HG02759 (cell line): ENCODE measurements around the gene CARD9.

Experiments
- ATAC-seq: cut with Tn5 transposase; IDR thresholded peaks from one replicate; pipeline ENCODE4 v1.9.1; 2021; ENCODE audit warnings: mild to moderate bottlenecking, moderate library complexity; ENCODE audit not compliant: unreplicated experiment

CARD9 gene

GRCh38 chr9:136401173-136401922 lies 27.9 kb upstream of the CARD9 start:
- ATAC-seq: no peak

GRCh38 chr9:136400038-136400834 lies 26.8 kb upstream of the CARD9 start, which contains the start of gene SNAPC4:
TSS of gene SNAPC4 (minus strand) at chr9:136400170. CDS start at chr9:136398428, 1,742 bp downstream.
- ATAC-seq: peak; percentile 76

- peak; percentile 36 for ATAC-seq
These were observed 25.9 kb upstream of the CARD9 start for GRCh38 chr9:136399176-136400037.

- no peak for ATAC-seq
These were observed 24.8 kb upstream of the CARD9 start for GRCh38 chr9:136398286-136398685.

GRCh38 chr9:136397643-136398042 lies 24.2 kb upstream of the CARD9 start:
- ATAC-seq: no peak

GRCh38 chr9:136396219-136396515 lies 22.7 kb upstream of the CARD9 start:
- ATAC-seq: no peak

- no peak for ATAC-seq
These were observed 22.1 kb upstream of the CARD9 start for GRCh38 chr9:136395345-136396218.

- ATAC-seq: no peak
These were observed 21.5 kb upstream of the CARD9 start for GRCh38 chr9:136395020-136395340.

- ATAC-seq: no peak
These were observed 21.0 kb upstream of the CARD9 start for GRCh38 chr9:136394312-136395019.

GRCh38 chr9:136393531-136393930 lies 20.1 kb upstream of the CARD9 start:
- no peak for ATAC-seq

GRCh38 chr9:136392538-136393449 lies 19.3 kb upstream of the CARD9 start:
- no peak for ATAC-seq

GRCh38 chr9:136391737-136392537 lies 18.5 kb upstream of the CARD9 start:
- ATAC-seq: no peak

GRCh38 chr9:136389396-136389795 lies 15.9 kb upstream of the CARD9 start:
- no peak for ATAC-seq

- ATAC-seq: no peak
These were observed 13.7 kb upstream of the CARD9 start for GRCh38 chr9:136387217-136387616.

- ATAC-seq: no peak
These were observed 12.5 kb upstream of the CARD9 start for GRCh38 chr9:136386018-136386417.

GRCh38 chr9:136385015-136385414 lies 11.5 kb upstream of the CARD9 start:
- no peak for ATAC-seq

GRCh38 chr9:136383436-136383835 lies 10.0 kb upstream of the CARD9 start:
- no peak for ATAC-seq

GRCh38 chr9:136381966-136382513 lies 8.6 kb upstream of the CARD9 start:
- no peak for ATAC-seq
